Uterus (tissue), 2 donors: ENCODE data around the gene MOCS3.

Source experiments
- CTCF ChIP-seq, 4 experiments: fragments of 200-600 bp in 2 of 4; fragments of 450-650 bp in 2 of 4; sonication (generic) in 2 of 4; IDR thresholded peaks; one replicate each; pipeline ENCODE4 v1.5.1; 2016 to 2019; ENCODE audit warnings: antibody characterized with exemption in 4 of 4, mild to moderate bottlenecking in 2 of 4, moderate library complexity in 1 of 4
- POLR2A ChIP-seq, 2 donors: fragments of 450-650 bp; IDR thresholded peaks; one replicate each; pipeline ENCODE4 v1.6.1; 2016; ENCODE audit warnings: antibody characterized with exemption in 2 of 2, mild to moderate bottlenecking in 1 of 2, moderate library complexity in 1 of 2

DNA sequence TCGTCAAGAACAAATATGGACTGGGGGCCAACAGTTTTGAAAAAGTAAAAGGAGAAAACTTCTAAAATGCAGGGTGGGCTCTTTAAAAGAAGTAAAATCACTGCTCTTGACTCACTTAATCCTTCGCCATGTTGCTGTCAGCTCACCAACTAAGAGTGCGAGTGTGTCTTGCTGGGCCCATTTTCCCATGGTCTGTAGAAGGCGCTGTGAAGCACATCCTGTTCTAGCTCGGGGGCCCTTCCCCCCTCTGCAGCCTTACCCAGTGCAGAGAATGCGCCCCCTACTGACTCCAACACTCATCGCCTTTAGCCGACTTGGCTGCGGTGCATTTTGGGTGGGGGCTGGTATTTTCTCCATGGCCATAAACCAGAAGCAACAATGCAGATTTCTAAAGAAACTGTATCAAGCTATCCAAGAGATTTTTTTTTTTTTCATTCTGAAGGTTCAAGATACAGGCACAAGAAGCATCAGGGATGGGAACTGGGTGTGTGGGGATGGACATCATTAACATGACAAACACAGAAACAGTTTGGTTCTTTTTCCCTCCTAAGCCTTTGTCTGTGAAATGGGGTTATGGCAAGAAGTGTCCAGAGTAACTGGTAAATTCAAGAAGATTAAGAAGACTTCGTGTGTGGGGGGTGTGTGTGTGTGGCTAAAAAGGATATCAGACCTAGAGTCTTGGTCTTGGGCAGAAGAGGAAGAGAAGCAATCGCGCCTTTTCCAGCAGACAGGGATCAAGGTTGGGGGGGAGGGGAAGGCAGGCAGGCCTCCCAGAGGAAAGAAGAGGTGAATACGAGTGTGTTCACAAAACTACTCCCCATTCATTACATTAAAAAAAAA, 29.1 kb upstream of the MOCS3 start:
- TF ChIP-seq CTCF (IDR thresholded peaks at IDR 0.05) (peak; percentile 66 to 79 (median 74)), POLR2A (IDR thresholded peaks at IDR 0.05) (no peak)
